HCT116 (cell line): ENCODE data around the gene IL25. TPM values are rescaled to one million over a fixed set of nuclear protein-coding genes. Genes with fewer than 3 reads are reported as not detected.

Source experiments
- ATAC-seq: fragments of 200-7000 bp; cut with Tn5 transposase; 2 replicates; pipeline ENCODE4 v1.9.1; 2020; ENCODE audit warnings: mild to moderate bottlenecking, moderate library complexity
- BruUV-seq: library from RNA; stranded (reverse); fragments of 400-500 nt; replicated peaks from 2 replicates; lab custom pipeline; 2021; lab: Mats Ljungman, UMichigan
- CTCF ChIA-PET: fragments of 300-600 bp; sonication (Branson Sonifier 250); formaldehyde crosslinking; loops from one replicate; lab custom pipeline; 2021; ENCODE audit warnings: antibody characterized with exemption; lab: Charles Lee
- POLR2A ChIA-PET: fragments of 300-600, 350-600 bp; sonication (Branson Sonifier 250); formaldehyde crosslinking; loops from one replicate; lab custom pipeline; 2021; ENCODE audit warnings: antibody characterized with exemption; lab: Charles Lee
- RAD21 ChIA-PET, 2 experiments: fragments of 300-600 bp; sonication (Branson Sonifier 250); formaldehyde crosslinking; loops; one replicate each; lab custom pipeline; 2023; ENCODE audit warnings: low total read pairs in 2 of 2; ENCODE audit not compliant: uncharacterized antibody in 2 of 2, unreplicated experiment in 2 of 2, low non-redundant PET in 1 of 2; lab: Charles Lee
- DNase-seq: peaks from one replicate; pipeline ENCODE4 v3.0.0-alpha.2; 2010; ENCODE audit warnings: low read depth, low spot score
- H2AFZ ChIP-seq: fragments of 200-600 bp; shearing (Covaris generic), sonication (generic); 2 replicates; pipeline ENCODE4 v1.6.1; 2017; ENCODE audit warnings: low read depth, mixed run types, mixed read lengths, antibody characterized with exemption, low read length; ENCODE audit not compliant: poor library complexity, severe bottlenecking
- H3K27ac ChIP-seq: 2 replicates; pipeline ENCODE4 v1.5.1; 2012; ENCODE audit warnings: low read depth, low read length
- H3K27me3 ChIP-seq: fragments of 200-600 bp; sonication (generic); 2 replicates; pipeline ENCODE4 v1.6.1; 2016; ENCODE audit warnings: mixed run types, low read length, mixed read lengths; ENCODE audit not compliant: insufficient read depth
- H3K36me3 ChIP-seq, 2 experiments: fragments of 200-500 bp in 1 of 2; fragments of 200-600 bp in 1 of 2; sonication (Bioruptor generic) in 1 of 2; sonication (generic) in 1 of 2; 2 replicates each; pipeline versions ENCODE4 v1.5.1 to v1.6.1; 2014 to 2016; ENCODE audit warnings: low read length in 2 of 2, inconsistent platforms in 1 of 2, mixed read lengths in 1 of 2, mixed run types in 1 of 2; ENCODE audit not compliant: insufficient read depth in 2 of 2, control insufficient read depth in 1 of 2
- H3K4me1 ChIP-seq, 2 experiments: fragments of 200-600 bp in 1 of 2; sonication (generic) in 1 of 2; 2 replicates each; pipeline versions ENCODE4 v1.5.1 to v1.6.1; 2012 to 2017; ENCODE audit warnings: low read length in 2 of 2, inconsistent platforms in 1 of 2, mild to moderate bottlenecking in 1 of 2, mixed read lengths in 1 of 2, mixed run types in 1 of 2, moderate library complexity in 1 of 2; ENCODE audit not compliant: insufficient read depth in 2 of 2, control insufficient read depth in 1 of 2
- H3K4me2 ChIP-seq: fragments of 200-600 bp; sonication (generic); 2 replicates; pipeline ENCODE4 v1.6.1; 2017; ENCODE audit warnings: mixed run types, low read length, mixed read lengths
- H3K4me3 ChIP-seq, 2 experiments: fragments of 200-600 bp in 1 of 2; sonication (generic) in 1 of 2; replicated peaks in 1 of 2; 2 replicates each; pipeline ENCODE4 v1.5.1; 2011 to 2016; ENCODE audit warnings: low read length in 2 of 2, control low read depth in 1 of 2, low read depth in 1 of 2, mild to moderate bottlenecking in 1 of 2, mixed read lengths in 1 of 2, mixed run types in 1 of 2
- H3K79me2 ChIP-seq: fragments of 200-600 bp; sonication (generic); 2 replicates; pipeline ENCODE4 v1.6.1; 2017; ENCODE audit warnings: mild to moderate bottlenecking, mixed run types, low read length, moderate library complexity, mixed read lengths; ENCODE audit not compliant: insufficient read depth
- H3K9ac ChIP-seq: fragments of 200-600 bp; sonication (generic); 2 replicates; pipeline ENCODE4 v1.6.1; 2016; ENCODE audit warnings: low read length, mixed read lengths
- H3K9me2 ChIP-seq: fragments of 200-600 bp; sonication (generic), shearing (Covaris generic); 2 replicates; pipeline ENCODE4 v1.6.1; 2017; ENCODE audit warnings: mixed run types, mild to moderate bottlenecking, moderate library complexity; ENCODE audit not compliant: insufficient read depth
- H3K9me3 ChIP-seq, 2 experiments: fragments of 200-500 bp in 1 of 2; fragments of 200-600 bp in 1 of 2; sonication (Bioruptor generic) in 1 of 2; sonication (generic) in 1 of 2; 2 replicates each; pipeline ENCODE4 v1.6.1; 2014 to 2017; ENCODE audit warnings: low read length in 2 of 2, mixed read lengths in 2 of 2, inconsistent platforms in 1 of 2, low read depth in 1 of 2, mild to moderate bottlenecking in 1 of 2, mixed run types in 1 of 2, moderate library complexity in 1 of 2; ENCODE audit not compliant: control insufficient read depth in 1 of 2, insufficient read depth in 1 of 2
- H4K20me1 ChIP-seq: fragments of 200-600 bp; sonication (generic), shearing (Covaris generic); 2 replicates; pipeline ENCODE4 v1.6.1; 2017; ENCODE audit warnings: mixed run types, mild to moderate bottlenecking, moderate library complexity; ENCODE audit not compliant: insufficient read depth
- EZH2 ChIP-seq: fragments of 200-600 bp; sonication (generic); IDR thresholded peaks from 2 replicates; pipeline ENCODE4 v1.6.1; 2017; ENCODE audit warnings: antibody characterized with exemption, mixed run types
- FOSL1 ChIP-seq: IDR thresholded peaks from 2 replicates; pipeline ENCODE4 v1.6.1; 2012; ENCODE audit warnings: low read depth
- SP1 ChIP-seq: IDR thresholded peaks from 2 replicates; pipeline ENCODE4 v1.6.1; 2012; ENCODE audit warnings: low read depth
- TCF7L2 ChIP-seq: IDR thresholded peaks from 2 replicates; pipeline ENCODE4 v1.7.0; 2011; ENCODE audit warnings: borderline replicate concordance, inconsistent platforms; ENCODE audit not compliant: insufficient read depth, insufficient read length; ENCODE audit errors: extremely low read depth
- intact Hi-C: fragments of 100-400 bp; cut with micrococcal nuclease; formaldehyde crosslinking; loops from 2 replicates; pipeline ENCODE4 v1.10.0; 2022
- total RNA-seq: library from RNA; stranded (reverse); gene quantifications from one replicate; pipeline ENCODE4 v1.2.1, GENCODE V29; 2021; ENCODE audit not compliant: unreplicated experiment
- TF ChIP-seq, protein P1 (sequence below): IDR thresholded peaks from 2 replicates; pipeline ENCODE4 v1.6.1; 2011; ENCODE audit warnings: mild to moderate bottlenecking, low read length, moderate library complexity; ENCODE audit not compliant: insufficient replicate concordance; ENCODE audit errors: extremely low read depth

Gene IL25
- total RNA-seq, 1 experiment from 2014 or later, result not detected

DNA sequence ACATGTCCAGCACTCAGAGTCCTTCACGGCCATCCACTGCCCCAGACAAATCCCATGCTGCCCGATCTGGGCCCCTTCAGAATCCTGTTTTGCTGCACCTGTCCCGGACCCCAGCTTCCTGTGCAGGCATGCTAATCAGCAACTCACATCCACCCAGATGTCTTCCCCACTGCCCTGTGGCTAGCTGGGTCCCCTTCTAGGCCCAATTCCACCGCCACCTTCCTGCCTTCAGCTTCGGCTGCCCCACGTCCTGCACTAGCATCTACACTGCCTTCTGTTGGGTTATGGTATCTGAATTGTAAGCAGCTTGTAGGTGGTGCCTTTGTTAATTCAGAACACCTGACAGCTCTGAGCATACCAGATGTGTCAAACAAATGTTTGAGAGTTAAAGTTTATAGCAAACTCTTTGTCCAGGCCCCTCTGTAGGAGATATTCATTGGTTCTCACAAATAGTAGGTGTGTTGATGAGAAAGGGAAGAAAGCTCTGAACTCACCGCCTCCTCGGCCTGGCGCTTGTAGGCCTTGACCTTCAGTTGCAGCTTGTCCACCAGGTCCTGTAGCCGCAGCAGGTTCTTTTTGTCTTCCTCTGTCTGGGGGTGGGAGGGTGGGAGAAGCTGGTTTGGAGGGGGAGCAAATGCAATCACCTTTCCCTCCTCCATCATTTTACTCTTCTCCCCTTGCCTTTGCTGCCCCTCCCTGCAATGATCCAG, 10.3 kb downstream of the IL25 start:
- Histone ChIP-seq H3K36me3 (no peaks in the 10 kb centered on the region), H3K9me3 (no peaks in the 10 kb centered on the region), H3K9me2 (no peaks in the 10 kb centered on the region), H3K9ac (no peak overlapping the region), H3K4me1 (no peaks in the 10 kb centered on the region), H3K27me3 (0 out of 2 replicates have a peak, but pooled peaks cover 6% of the 10 kb centered on the region), H4K20me1 (no peaks in the 10 kb centered on the region), H3K4me2 (no peak overlapping the region), H3K4me3 (no peak overlapping the region), H3K27ac (no peak overlapping the region), H2AFZ (no peak overlapping the region), H3K79me2 (no peaks in the 10 kb centered on the region)
- ChIA-PET RAD21 (no interaction called here), POLR2A (no interaction called here), CTCF (interaction anchor here (1.0 kb wide), 1 partner anchor 262 kb away, joined by 3 read pairs; no protein-coding TSS in a partner anchor)
- no TSS peak for BruUV-seq
- no peak for ATAC-seq
- TF ChIP-seq FOSL1, result no peak
- no peak for TF ChIP-seq SP1
- no peak for TF ChIP-seq EZH2
- TF ChIP-seq TCF7L2, result no peak
- TF ChIP-seq, protein P1, sequence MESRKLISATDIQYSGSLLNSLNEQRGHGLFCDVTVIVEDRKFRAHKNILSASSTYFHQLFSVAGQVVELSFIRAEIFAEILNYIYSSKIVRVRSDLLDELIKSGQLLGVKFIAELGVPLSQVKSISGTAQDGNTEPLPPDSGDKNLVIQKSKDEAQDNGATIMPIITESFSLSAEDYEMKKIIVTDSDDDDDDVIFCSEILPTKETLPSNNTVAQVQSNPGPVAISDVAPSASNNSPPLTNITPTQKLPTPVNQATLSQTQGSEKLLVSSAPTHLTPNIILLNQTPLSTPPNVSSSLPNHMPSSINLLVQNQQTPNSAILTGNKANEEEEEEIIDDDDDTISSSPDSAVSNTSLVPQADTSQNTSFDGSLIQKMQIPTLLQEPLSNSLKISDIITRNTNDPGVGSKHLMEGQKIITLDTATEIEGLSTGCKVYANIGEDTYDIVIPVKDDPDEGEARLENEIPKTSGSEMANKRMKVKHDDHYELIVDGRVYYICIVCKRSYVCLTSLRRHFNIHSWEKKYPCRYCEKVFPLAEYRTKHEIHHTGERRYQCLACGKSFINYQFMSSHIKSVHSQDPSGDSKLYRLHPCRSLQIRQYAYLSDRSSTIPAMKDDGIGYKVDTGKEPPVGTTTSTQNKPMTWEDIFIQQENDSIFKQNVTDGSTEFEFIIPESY, result no peak
- intact Hi-C loops, result loop anchor here (5.0 kb wide), 1 partner anchor 261 kb away; no protein-coding TSS in a partner anchor
- DNase-seq, result no peak
